GM10266 (cell line): ENCODE data around the gene HBG1.

Source experiments
- DNase-seq: peaks from one replicate; pipeline ENCODE4 v3.0.0; 2012; ENCODE audit errors: extremely low spot score
- TF ChIP-seq, protein P1 (sequence below): IDR thresholded peaks from 2 replicates; pipeline ENCODE4 v1.5.1; 2012; ENCODE audit warnings: mild to moderate bottlenecking, low read depth; ENCODE audit not compliant: control insufficient read depth, insufficient read depth; ENCODE audit errors: missing control alignments

HBG1 gene

GRCh38 chr11:5275369-5276110, 25.9 kb upstream of the HBG1 start:
- DNase-seq = no peak

DNA sequence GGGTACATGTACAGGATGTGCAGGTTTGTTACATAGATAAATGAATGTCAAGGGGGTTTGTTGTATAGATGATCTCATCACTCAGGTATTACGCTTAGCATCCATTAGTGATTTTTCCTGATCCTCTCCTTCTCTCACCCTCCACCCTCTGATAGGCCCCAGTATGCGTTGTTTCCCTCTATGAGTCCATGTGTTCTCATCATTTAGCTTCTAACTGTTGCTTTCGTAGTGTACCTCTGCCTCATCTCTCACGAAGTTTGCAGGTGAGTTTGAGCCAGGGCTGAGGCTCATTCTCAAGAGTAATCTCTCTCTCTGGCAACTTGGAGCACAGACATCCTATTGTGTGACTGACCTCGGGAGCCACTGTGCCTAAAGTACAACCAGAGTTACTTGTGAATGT, 24.7 kb upstream of the HBG1 start:
- DNase-seq = no peak
- TF ChIP-seq, protein P1, sequence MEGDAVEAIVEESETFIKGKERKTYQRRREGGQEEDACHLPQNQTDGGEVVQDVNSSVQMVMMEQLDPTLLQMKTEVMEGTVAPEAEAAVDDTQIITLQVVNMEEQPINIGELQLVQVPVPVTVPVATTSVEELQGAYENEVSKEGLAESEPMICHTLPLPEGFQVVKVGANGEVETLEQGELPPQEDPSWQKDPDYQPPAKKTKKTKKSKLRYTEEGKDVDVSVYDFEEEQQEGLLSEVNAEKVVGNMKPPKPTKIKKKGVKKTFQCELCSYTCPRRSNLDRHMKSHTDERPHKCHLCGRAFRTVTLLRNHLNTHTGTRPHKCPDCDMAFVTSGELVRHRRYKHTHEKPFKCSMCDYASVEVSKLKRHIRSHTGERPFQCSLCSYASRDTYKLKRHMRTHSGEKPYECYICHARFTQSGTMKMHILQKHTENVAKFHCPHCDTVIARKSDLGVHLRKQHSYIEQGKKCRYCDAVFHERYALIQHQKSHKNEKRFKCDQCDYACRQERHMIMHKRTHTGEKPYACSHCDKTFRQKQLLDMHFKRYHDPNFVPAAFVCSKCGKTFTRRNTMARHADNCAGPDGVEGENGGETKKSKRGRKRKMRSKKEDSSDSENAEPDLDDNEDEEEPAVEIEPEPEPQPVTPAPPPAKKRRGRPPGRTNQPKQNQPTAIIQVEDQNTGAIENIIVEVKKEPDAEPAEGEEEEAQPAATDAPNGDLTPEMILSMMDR = no peak

More at GRCh38 chr11:5275369-5276110, 25.9 kb upstream of the HBG1 start:
- TF ChIP-seq, protein P1 = no peak

DNA sequence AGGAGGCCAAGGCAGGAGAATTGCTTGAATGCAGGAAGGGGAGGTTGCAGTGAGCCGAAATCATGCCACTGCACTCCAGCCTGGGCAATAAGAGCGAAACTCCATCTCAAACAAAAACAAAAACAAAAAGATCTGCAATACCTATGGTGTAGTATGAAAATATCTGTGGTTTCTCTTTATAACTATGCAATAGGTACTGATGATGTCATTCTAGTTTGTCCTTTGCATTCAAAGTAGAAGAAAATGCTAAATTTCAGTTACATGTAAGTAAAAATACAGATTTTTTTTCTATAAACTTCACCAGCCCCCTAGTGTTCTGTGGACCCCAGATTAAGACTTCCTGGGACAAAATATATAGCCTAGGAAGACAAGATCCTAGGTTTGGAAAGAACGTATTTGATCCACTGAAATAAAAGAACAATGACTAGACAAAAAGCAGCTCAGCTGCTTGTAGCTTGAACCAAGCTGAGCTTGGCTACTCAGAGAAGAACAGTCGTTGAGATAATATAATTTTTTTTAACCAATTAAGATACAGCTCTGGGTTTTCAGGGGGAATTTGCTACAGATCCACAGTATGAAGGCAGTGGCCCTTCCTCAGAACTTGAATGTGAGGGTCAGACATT, 22.8 kb upstream of the HBG1 start:
- TF ChIP-seq, protein P1 = no peak
- no peak for DNase-seq

GRCh38 chr11:5269715-5270147, 20.1 kb upstream of the HBG1 start, which contains the start of gene HBE1:
HBE1 (minus strand) TSS chr11:5269945; CDS start chr11:5269890, 55 bp downstream.
- TF ChIP-seq, protein P1 = no peak
- DNase-seq = no peak

GRCh38 chr11:5267033-5267563, 17.4 kb upstream of the HBG1 start:
- TF ChIP-seq, protein P1 = no peak
- DNase-seq = no peak

DNA sequence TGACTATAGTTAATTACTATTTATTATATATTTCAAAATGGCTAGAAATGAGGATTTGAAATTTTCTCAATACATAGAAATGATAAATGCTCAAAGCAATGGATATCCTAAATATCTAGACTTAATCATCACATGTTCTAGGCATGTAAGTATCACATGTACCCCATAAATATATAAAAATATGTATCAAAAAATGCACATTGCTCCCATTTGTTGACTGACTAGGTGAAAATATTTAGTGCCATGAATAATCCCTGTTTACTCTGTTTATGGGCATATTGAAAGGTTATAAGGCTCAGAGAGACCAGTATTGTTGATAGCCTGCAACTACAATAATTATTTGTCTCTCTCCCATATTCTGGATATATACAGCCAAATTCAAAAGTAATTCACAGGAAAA, 17.0 kb upstream of the HBG1 start:
- no peak for DNase-seq
- TF ChIP-seq, protein P1 = no peak

DNA sequence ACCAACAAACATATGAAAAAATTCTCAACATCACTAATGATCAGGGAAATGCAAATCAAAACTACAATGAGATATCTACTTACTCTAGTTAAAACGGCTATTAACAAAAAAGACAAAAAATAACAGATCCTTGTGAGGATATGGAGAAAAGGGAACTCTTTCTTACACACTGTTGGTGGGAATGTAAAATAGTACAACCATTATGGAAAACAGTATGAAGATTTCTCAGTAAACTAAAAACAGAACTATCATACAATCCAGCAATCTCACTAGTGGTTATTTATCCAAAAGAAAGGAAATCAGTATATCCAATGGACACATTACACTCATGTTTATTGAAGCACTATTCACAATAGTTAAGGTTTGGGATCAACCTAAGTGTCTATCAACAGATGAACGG, 16.2 kb upstream of the HBG1 start:
- TF ChIP-seq, protein P1 = no peak
- no peak for DNase-seq
